Transverse colon (tissue), 4 donors: Measurements from ENCODE around the gene MACF1. TPM values are rescaled to one million over a fixed set of nuclear protein-coding genes. Genes with fewer than 3 reads are reported as not detected.

Source experiments
- DNase-seq: peaks from one replicate; pipeline ENCODE4 v3.0.0-alpha.2; 2019
- H3K27ac ChIP-seq, 4 donors: fragments of 200-600 bp; sonication (generic); 2 replicates each; pipeline ENCODE4 v1.5.1; 2016 to 2018; ENCODE audit warnings: inconsistent platforms in 4 of 4
- H3K27me3 ChIP-seq: fragments of 200-600 bp; sonication (generic); 2 replicates; pipeline ENCODE4 v1.5.1; 2017; ENCODE audit warnings: inconsistent platforms
- H3K36me3 ChIP-seq, 4 donors: fragments of 200-600 bp; sonication (generic); 2 replicates each; pipeline ENCODE4 v1.5.1; 2017 to 2019; ENCODE audit warnings: inconsistent platforms in 4 of 4
- H3K4me1 ChIP-seq, 4 donors: fragments of 200-600 bp; sonication (generic); 2 replicates each; pipeline ENCODE4 v1.5.1; 2017 to 2020; ENCODE audit warnings: inconsistent platforms in 4 of 4
- H3K4me3 ChIP-seq, 4 donors: fragments of 200-600 bp; sonication (generic); 1 replicate in 1 of 4; 2 replicates in 3 of 4; pipeline versions ENCODE4 v1.5.1 to v1.6.1; 2017 to 2019; ENCODE audit warnings: inconsistent platforms in 4 of 4
- H3K9me3 ChIP-seq, 2 donors: fragments of 200-600 bp; sonication (generic); 2 replicates each; pipeline ENCODE4 v1.5.1; 2017 to 2019; ENCODE audit warnings: inconsistent platforms in 2 of 2
- CTCF ChIP-seq, 5 experiments: fragments of 200-600 bp in 3 of 5; fragments of 450-650 bp in 2 of 5; sonication (generic) in 3 of 5; IDR thresholded peaks; 1 replicate in 2 of 5; 2 replicates in 3 of 5; pipeline ENCODE4 v1.5.1; 2016 to 2017; ENCODE audit warnings: antibody characterized with exemption in 5 of 5, inconsistent platforms in 3 of 5, mild to moderate bottlenecking in 2 of 5, moderate library complexity in 1 of 5
- EP300 ChIP-seq: sonication (generic); formaldehyde crosslinking; IDR thresholded peaks from one replicate; pipeline ENCODE4 v1.6.1; 2017; ENCODE audit warnings: antibody characterized with exemption, low read depth
- POLR2A ChIP-seq: fragments of 450-650 bp; IDR thresholded peaks from one replicate; pipeline ENCODE4 v1.6.1; 2016; ENCODE audit warnings: antibody characterized with exemption, mild to moderate bottlenecking, moderate library complexity
- POLR2AphosphoS5 ChIP-seq, 3 donors: sonication (generic); formaldehyde crosslinking; IDR thresholded peaks; one replicate each; pipeline ENCODE4 v1.6.1; 2016; ENCODE audit warnings: antibody characterized with exemption in 3 of 3
- WGBS, 2 donors: methylation state at CpG; one replicate each; pipeline ENCODE4 v1.1.5; 2018; ENCODE audit warnings: low coverage in 1 of 2; 5-methylcytosine and 5-hydroxymethylcytosine counted together
- in situ Hi-C, 4 donors: fragments of 200-750 bp; cut with MboI; loops; one replicate each; pipeline versions ENCODE4 v1.15.0 to v1.15.1; 2017; ENCODE audit warnings: low sequenced_read_pairs in 3 of 4, low pct_ligation_motif_present in 1 of 4, low pct_unique_long_range_greater_than_20kb in 1 of 4
- intact Hi-C: fragments of 100-400 bp; cut with DNase I; formaldehyde crosslinking; loops from one replicate; pipeline ENCODE4 v1.15.1; 2023; ENCODE audit warnings: low total_unique reads
- total RNA-seq, 4 donors: library from RNA; depleted of rRNA; stranded (reverse); fragments of >200 nt; gene quantifications; one replicate each; pipeline ENCODE4 v1.1.0, GENCODE V29; 2016

MACF1 gene
- total RNA-seq, 4 donors from 2014 or later = 190 to 300 (median 254) TPM

- Histone ChIP-seq H3K4me1 (peaks cover 34 to 61% (median 55%) of the 10 kb centered on the region in 4 donors), H3K27ac (peak overlapping the region; percentile 52 to 80 (median 67)), H3K27me3 (no peaks in the 10 kb centered on the region), H3K4me3 (no peak overlapping the region), H3K36me3 (no peaks in the 10 kb centered on the region), H3K9me3 (no peaks in the 10 kb centered on the region)
- WGBS, 2 donors = 8 to 13% methylated on average over 1 of the region's 1 CpG
- no peak for TF ChIP-seq POLR2A
- no peak for TF ChIP-seq CTCF (IDR thresholded peaks at IDR 0.05)
- TF ChIP-seq EP300 = no peak
- TF ChIP-seq POLR2AphosphoS5 (IDR thresholded peaks at IDR 0.05) = peak in 1 of 3 donors; percentile 10
- DNase-seq = no peak
- intact Hi-C loops (no loop called here), in situ Hi-C loops (no loop called here)
These were observed 190.9 kb downstream of the MACF1 start for GRCh38 chr1:39395357-39395831.

GRCh38 chr1:39396671-39397070, 192.2 kb downstream of the MACF1 start:
- H3K4me3 ChIP-seq = no peak overlapping the region
- intact Hi-C loops = no loop called here
- H3K27me3 ChIP-seq = no peaks in the 10 kb centered on the region
- no peak for TF ChIP-seq POLR2A
- no peak for TF ChIP-seq POLR2AphosphoS5 (IDR thresholded peaks at IDR 0.05)
- no peak for TF ChIP-seq EP300
- TF ChIP-seq CTCF (IDR thresholded peaks at IDR 0.05) = no peak
- DNase-seq = no peak
- no peaks in the 10 kb centered on the region for H3K36me3 ChIP-seq
- peak overlapping the region in 3 of 4 donors; percentile 31 to 82 (median 80) for H3K27ac ChIP-seq
- in situ Hi-C loops = no loop called here
- 65 to 69% methylated on average over 2 to 5 of the region's 5 CpGs for WGBS, 2 donors
- H3K9me3 ChIP-seq = no peaks in the 10 kb centered on the region
- H3K4me1 ChIP-seq = peaks cover 34 to 56% (median 54%) of the 10 kb centered on the region in 4 donors

- Histone ChIP-seq H3K27me3 (no peaks in the 10 kb centered on the region), H3K36me3 (no peaks in the 10 kb centered on the region), H3K4me1 (peaks cover 34 to 48% (median 46%) of the 10 kb centered on the region in 4 donors), H3K27ac (peak overlapping the region; percentile 75 to 82 (median 80)), H3K9me3 (no peaks in the 10 kb centered on the region), H3K4me3 (no peak overlapping the region)
- WGBS, 2 donors = 96% methylated on average over 5 of the region's 5 CpGs; no CpG with 5 or more reads in 1 of the 2 donors
- intact Hi-C loops (no loop called here), in situ Hi-C loops (no loop called here)
- DNase-seq = no peak
- TF ChIP-seq EP300 = no peak
- no peak for TF ChIP-seq POLR2AphosphoS5 (IDR thresholded peaks at IDR 0.05)
- no peak for TF ChIP-seq POLR2A
- TF ChIP-seq CTCF (IDR thresholded peaks at IDR 0.05) = no peak
These were observed 193.0 kb downstream of the MACF1 start for GRCh38 chr1:39397487-39397886.

- 29% methylated on average over 6 of the region's 6 CpGs; no CpG with 5 or more reads in 1 of the 2 donors for WGBS, 2 donors
- Histone ChIP-seq H3K4me1 (peaks cover 34 to 44% (median 42%) of the 10 kb centered on the region in 4 donors), H3K9me3 (no peaks in the 10 kb centered on the region), H3K4me3 (no peak overlapping the region), H3K36me3 (no peaks in the 10 kb centered on the region), H3K27me3 (no peaks in the 10 kb centered on the region), H3K27ac (peak overlapping the region; percentile 75 to 82 (median 80))
- intact Hi-C loops (no loop called here), in situ Hi-C loops (no loop called here)
- TF ChIP-seq POLR2AphosphoS5 (IDR thresholded peaks at IDR 0.05) (peak in 2 of 3 donors; percentile 22 to 62), EP300 (no peak), CTCF (IDR thresholded peaks at IDR 0.05) (peak in 2 of 5 experiments; percentile 3 to 16), POLR2A (no peak)
- DNase-seq = peak; percentile 71
These were observed 194.0 kb downstream of the MACF1 start for GRCh38 chr1:39398278-39399021.
